ENCODE data around the gene RAB44. TPM values are rescaled to one million over a fixed set of nuclear protein-coding genes. Genes with fewer than 3 reads are reported as not detected.

The RAB44 gene
- total RNA-seq, 1 experiment from 2014 or later: not detected

- H3K9me3 ChIP-seq (ENCODE audit: control insufficient read depth, low read depth, low read length): no peaks in the 10 kb centered on the region
- H2BK12ac ChIP-seq (ENCODE audit: insufficient read length, low read depth, low read length): no peak overlapping the region
- H3K4me1 ChIP-seq (ENCODE audit: insufficient read depth, low read length): no peaks in the 10 kb centered on the region; the same call in 1 of the 2 replicates
- H3K4me3 Mint-ChIP-seq: no peak overlapping the region
- no peak overlapping the region for H3K56ac ChIP-seq (ENCODE audit: insufficient read length, low read depth, low read length)
- H3K27me3 Mint-ChIP-seq (ENCODE audit: low read depth): peaks cover 9% of the 10 kb centered on the region
- no peak overlapping the region for H2BK20ac ChIP-seq (ENCODE audit: low read depth, low read length, poor library complexity, severe bottlenecking)
- no peaks in the 10 kb centered on the region for H3K79me2 ChIP-seq (ENCODE audit: insufficient read depth, low read length)
- no peak overlapping the region for H2BK5ac ChIP-seq (ENCODE audit: insufficient read length, low read length)
- H3K23me2 ChIP-seq (ENCODE audit: insufficient read length, low read depth, low read length, poor library complexity, severe bottlenecking): no peaks in the 10 kb centered on the region
- H3K14ac ChIP-seq (ENCODE audit: insufficient read depth, low read length): no peak overlapping the region
- no peak overlapping the region for H3K18ac ChIP-seq (ENCODE audit: insufficient read length, low read depth, low read length)
- no peak for DNase-seq
- no peak overlapping the region for H3K4me2 ChIP-seq (ENCODE audit: insufficient read depth, insufficient read length, low read length)
- H3K4ac ChIP-seq (ENCODE audit: low read depth, low read length): no peak overlapping the region
- no peak overlapping the region for H3K9ac ChIP-seq (ENCODE audit: extremely low read depth, insufficient read length, low read length)
- peaks cover 26 to 39% of the 10 kb centered on the region in 2 experiments for H3K4me1 Mint-ChIP-seq
- no peaks in the 10 kb centered on the region for H4K20me1 ChIP-seq (ENCODE audit: control insufficient read depth, insufficient read depth, insufficient read length)
- no peak overlapping the region for H2AK5ac ChIP-seq (ENCODE audit: insufficient read length, low read length)
- no peak overlapping the region for H2BK15ac ChIP-seq (ENCODE audit: low read depth, low read length)
- no peaks in the 10 kb centered on the region for H3K27me3 ChIP-seq (ENCODE audit: insufficient read depth, low read length)
- no peaks in the 10 kb centered on the region for H3K79me1 ChIP-seq (ENCODE audit: insufficient read depth, low read depth, low read length, poor library complexity, severe bottlenecking)
- no peak overlapping the region for H3K23ac ChIP-seq (ENCODE audit: insufficient read length, low read depth, low read length)
- H4K8ac ChIP-seq (replicated peaks; ENCODE audit: insufficient read length, low read depth, low read length): no peak overlapping the region
- H3K36me3 Mint-ChIP-seq (ENCODE audit: insufficient read depth in 1 of 3, low read depth in 3 of 3): peaks cover 0 to 2% (median 0%) of the 10 kb centered on the region in 3 experiments; a peak in 2 of 7 replicates
- no peak overlapping the region for H2AFZ ChIP-seq (ENCODE audit: low read length)
- no peaks in the 10 kb centered on the region; a peak in 2 of 5 replicates for H3K9me3 Mint-ChIP-seq
- TF ChIP-seq CTCF (conservative IDR thresholded peaks at IDR 0.05): no peak
- no peak overlapping the region for H4K5ac ChIP-seq (ENCODE audit: insufficient read length, low read depth, low read length)
- H4K91ac ChIP-seq (ENCODE audit: insufficient read length, low read depth, low read length): no peak overlapping the region
- H3T11ph ChIP-seq (ENCODE audit: low read length): no peak overlapping the region
- no peak overlapping the region for H3K27ac ChIP-seq (ENCODE audit: insufficient read length, low read depth, low read length)
- H3K27ac Mint-ChIP-seq: no peak overlapping the region; a peak in 1 of 7 replicates
- H2BK120ac ChIP-seq (ENCODE audit: low read depth, low read length, poor library complexity, severe bottlenecking): no peak overlapping the region
- no CpG with 5 or more reads among the region's 5 CpGs for WGBS (ENCODE audit: extremely low coverage, insufficient read length, low lambda C conversion rate)
Measured at GRCh38 chr6:36779227-36779626, 81.6 kb downstream of the RAB44 start.
